SH-SY5Y (cell line): Measurements from ENCODE around the gene DHRS1.

Experiments used
- GATA2 ChIP-seq: IDR thresholded peaks from 2 replicates; pipeline ENCODE4 v1.6.1; 2011; ENCODE audit warnings: mild to moderate bottlenecking, low read depth, low read length
- GATA3 ChIP-seq: IDR thresholded peaks from 2 replicates; pipeline ENCODE4 v1.6.1; 2011; ENCODE audit warnings: low read depth, mild to moderate bottlenecking, low read length, moderate library complexity

GRCh38 chr14:24250354-24250753 is 49.2 kb downstream of the DHRS1 start:
- TF ChIP-seq GATA2 (no peak), GATA3 (no peak)
